Urothelium cell line (cell line): ENCODE data around the gene CST4.
A peak's percentile ranks its signal among the peaks of the same experiment; 100 is the strongest.
"Not testable (repeated sequence)": the region's sequence is repeated elsewhere in the genome, so short reads cannot be mapped to it uniquely, and the experiment has no call there.

Experiments
- DNase-seq: peaks from one replicate; pipeline ENCODE4 v3.0.0; 2011; ENCODE audit warnings: low spot score, mixed read lengths
- FAIRE-seq: peaks from 2 replicates; lab custom pipeline; 2011; peaks lifted over from hg19 to GRCh38; lab: Jason Lieb, UNC

CST4 gene, protein sequence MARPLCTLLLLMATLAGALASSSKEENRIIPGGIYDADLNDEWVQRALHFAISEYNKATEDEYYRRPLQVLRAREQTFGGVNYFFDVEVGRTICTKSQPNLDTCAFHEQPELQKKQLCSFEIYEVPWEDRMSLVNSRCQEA

DNA sequence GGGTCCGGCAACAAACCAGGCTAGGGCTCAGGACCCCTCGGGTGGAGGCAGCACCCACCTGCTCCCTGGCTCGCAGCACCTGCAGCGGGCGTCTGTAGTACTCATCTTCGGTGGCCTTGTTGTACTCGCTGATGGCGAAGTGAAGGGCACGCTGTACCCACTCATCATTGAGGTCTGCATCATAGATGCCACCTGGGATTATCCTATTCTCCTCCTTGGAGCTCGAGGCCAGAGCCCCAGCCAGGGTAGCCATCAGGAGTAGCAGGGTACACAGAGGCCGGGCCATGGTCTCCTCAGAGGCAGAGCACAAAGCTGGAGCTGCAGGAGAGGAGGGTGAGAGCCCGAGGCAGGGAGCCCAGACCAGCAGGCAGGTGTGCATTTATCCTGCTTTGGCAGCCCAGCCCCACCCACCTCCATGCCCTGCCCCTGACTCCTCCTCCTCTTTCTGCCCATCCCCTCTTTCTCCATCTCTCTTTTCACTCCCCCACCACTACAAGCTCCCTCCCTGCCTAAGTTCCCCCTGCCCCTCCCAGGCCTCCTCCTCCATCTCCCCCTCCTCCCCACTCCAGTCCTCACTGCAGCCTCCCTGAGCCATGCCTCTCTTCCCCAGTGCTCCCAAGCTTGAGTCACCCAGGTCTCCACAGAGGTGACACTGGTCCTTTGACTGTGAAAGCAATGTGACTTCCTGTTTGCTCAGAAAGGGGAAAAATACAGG is at the start of gene CST4:
Gene CST4 (minus strand): TSS at position 355 of the 715 bp plus-strand sequence. CDS start 69 bp downstream, at position 286.
- not testable (repeated sequence) for FAIRE-seq, DNase-seq

DNA sequence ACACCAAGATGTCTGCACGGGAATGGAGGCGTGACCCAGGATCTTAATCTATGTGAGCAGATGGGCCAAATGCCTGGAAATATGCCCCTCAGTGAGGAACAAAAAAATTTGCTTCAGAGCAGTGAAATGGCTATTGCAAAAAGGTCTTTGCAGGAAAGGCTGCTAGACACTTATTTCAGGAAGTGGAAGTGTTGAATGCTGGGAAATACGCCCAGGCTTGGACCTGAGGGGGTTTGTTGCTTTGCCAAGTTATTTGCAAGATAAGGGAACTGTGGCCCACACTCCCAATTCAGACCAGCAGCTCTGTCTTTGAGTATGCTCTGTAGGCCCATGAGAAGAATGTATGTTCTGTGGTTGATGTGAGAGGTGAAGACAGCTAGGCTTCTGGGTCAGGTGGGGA is 46.6 kb upstream of the CST4 start:
- not testable (repeated sequence) for DNase-seq, FAIRE-seq

DNA sequence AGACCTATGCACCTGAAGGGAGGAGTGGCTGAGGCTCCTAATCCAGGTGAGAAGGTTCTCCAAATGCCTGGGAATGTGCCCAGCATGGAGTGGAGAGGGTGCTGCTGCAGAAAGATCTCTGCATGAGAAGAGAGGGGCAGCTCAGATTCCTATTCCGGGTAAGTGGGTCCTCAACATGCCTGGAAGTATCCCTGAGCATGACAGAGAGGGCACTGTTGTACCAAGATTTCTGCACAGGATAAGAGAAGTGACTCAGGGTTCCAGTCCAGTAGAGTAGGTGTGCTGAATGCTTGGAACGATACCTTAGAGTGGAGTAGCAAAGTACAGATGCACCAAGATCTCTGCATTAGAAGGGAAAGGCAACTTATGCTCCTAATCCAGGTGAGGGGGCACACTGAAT is 46.1 kb upstream of the CST4 start:
- not testable (repeated sequence) for DNase-seq, FAIRE-seq

DNA sequence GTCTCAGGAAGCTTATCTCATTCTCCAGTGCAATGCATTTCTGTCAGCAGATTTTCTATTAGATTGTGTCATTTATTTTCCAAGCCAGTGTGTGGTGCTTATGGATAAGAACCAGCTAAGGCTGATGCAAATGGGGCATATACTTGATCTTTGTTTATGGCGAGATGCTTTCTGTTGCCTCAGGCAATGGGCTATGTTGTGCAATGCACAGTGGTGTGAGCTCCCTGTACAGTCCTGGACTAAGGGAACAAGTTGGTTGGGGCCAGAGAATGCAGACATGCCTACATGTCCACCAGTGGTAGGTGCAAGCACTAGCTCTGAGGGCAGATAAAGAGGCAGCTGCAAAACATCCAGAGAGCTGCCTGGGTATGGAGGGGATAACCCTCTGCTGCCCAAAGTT is 45.6 kb upstream of the CST4 start:
- FAIRE-seq: peak; percentile 71
- DNase-seq: not testable (repeated sequence)

DNA sequence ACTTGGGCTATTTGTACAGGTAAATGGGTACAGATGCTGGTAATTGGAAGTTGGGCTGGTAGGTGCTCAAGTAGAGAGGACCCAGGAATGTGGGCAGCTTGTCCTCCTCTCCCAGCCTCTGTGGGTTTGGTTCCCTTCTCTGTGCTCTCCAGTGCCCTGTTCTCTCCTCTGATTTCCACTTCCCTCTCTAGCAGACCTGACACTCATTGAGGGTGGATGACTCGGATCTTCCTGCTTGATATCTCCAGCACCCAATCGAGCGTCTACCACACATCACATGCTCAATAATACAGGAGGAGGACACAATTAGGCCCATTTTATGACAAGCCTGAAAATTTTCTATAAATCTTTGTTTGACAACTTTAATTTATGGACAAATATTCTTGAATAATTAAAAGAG is 38.2 kb upstream of the CST4 start:
- no peak for FAIRE-seq
- no peak for DNase-seq

DNA sequence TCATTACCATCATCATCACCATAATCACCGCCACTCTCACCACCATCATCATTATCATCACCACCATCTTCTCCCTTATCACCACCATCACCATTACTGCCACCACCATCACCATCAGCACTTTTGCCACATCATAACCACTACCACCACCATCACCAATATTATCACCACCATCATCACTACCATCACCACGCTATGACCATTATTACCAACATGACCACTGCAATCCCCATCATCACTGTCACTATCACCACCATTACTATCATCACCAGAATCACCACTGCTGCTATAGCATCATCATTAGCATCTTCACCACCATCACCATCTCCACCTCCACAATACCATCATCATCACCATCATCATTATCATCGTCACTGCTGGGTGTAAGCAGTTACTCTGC is 36.3 kb upstream of the CST4 start:
- FAIRE-seq (peak; percentile 74), DNase-seq (no peak)

DNA sequence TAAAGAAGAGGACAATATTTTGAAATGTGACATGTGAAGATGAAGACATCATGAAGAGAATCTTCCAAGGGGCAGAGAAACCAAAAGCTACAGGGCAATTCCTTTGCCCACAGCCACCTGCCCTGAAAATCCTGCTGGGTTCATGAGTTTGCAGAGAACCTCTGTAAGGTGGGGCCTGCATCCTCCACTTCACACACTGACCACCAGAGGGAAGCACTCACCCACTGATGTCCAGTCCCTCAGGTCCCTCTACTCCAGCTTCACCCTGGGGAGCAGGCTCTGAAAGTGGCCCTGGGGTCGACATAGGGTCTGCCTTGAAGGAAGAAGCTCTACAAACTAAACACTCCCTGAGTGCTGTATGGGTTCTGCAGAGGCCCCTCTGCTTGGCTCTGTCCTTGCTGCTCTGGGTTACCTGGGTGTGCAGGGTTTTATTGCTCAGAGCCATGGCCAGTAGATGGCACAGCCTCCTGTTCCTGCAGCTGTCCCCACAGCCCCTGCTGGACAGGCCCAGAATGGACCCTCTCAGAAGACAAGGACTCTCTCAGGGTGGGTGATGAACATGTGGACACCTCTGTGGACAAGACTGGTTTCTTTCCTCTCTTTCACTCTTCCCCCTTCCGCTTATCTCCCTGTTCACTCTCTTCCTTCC is 34.9 kb upstream of the CST4 start:
- DNase-seq, FAIRE-seq: not testable (repeated sequence)

DNA sequence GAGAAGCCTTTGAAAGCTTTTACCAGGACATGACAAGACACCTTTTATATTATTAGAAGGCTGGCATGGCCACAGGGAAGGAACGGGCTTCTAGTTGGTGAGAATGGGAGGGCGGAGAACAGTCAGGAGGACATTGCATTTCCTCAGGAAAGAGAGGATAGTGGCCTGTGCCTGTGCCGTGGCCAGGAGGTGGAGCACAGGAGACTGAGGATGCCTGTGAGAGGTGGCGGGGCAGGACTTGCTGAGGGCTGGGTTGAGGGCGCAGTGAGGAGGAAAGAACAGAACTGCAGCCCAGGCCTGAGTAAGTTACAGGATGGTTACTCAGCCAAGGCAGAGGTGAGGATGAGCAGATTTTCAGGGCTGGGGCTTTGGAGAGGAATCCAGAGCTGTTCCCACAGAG is 34.0 kb upstream of the CST4 start:
- FAIRE-seq: peak; percentile 9

DNA sequence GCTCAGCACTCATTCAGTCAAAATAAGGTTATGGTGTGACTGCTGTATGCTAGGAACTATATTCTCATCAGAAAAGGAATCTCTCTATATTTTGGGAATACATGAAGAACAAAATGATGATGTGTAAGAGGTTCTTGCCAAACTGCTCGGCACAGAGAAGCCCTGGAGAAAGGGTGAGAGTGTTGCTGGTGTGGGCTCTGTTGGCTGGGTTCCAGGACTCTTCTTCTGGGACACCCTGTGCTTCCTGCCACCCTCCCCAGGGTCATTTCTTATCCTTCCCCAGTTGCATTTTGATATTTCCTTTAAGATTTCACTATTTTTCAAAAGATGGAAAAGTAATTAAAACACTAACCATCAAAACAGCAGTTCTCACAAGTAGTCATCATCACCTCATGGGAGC is 33.1 kb upstream of the CST4 start:
- no peak for FAIRE-seq
- no peak for DNase-seq

More for the DNA sequence above, 34.0 kb upstream of the CST4 start:
- not testable (repeated sequence) for DNase-seq

DNA sequence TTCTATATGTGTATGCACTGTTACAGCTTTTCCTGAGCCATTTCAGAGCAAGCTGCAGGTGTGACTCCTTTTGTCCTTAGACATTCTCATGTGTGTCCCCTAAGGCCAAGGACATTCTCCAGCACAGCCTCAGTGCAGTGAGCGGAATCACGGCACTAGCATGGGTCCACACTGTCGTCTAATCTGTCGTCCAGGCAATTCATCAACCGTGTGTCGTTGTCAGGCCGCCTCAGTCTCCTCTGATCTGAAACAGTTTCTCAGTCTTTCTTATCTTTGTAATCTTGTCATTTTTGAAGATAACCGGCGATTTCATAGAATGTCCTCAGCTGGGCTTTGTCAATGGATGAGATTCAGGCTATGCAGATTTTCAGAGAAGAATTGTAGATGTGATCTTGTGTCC is 30.5 kb upstream of the CST4 start:
- not testable (repeated sequence) for DNase-seq, FAIRE-seq

DNA sequence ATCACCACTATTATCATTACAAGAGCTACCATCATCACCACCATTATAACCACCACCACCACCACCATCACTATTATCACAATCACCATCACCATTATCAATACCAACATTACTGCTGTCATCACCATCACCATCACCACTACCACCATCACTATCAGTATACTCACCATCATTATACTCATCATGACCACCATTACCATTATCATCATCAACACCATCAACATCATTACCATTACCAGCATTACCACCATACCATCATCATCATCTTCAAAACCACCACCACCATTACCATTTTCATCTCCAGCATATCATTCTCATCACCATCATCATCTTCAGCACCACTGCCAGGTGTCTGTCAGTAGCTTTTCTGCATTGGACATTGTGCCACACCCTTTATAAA is 22.9 kb upstream of the CST4 start:
- DNase-seq: not testable (repeated sequence)
- peak; percentile 81 for FAIRE-seq

DNA sequence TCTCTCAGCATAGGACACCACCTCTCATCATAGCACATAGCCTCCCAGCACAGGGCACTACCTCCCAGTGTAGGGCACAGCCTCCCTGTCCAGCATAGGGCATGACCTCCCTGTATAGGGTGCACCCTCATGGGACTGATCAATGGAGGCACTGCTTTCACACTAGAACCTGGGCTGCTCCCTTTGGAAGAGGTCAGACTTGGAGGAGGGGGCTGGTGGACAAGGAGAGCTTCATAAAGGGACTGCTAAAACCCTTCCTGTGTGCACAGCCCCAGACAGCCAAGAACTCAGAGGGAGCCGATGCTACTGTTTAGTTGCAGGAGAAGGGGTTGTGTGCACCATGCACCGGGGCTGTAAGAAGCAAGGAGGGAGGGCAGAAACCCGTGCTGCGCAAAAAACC is 21.9 kb upstream of the CST4 start:
- DNase-seq (no peak), FAIRE-seq (no peak)

DNA sequence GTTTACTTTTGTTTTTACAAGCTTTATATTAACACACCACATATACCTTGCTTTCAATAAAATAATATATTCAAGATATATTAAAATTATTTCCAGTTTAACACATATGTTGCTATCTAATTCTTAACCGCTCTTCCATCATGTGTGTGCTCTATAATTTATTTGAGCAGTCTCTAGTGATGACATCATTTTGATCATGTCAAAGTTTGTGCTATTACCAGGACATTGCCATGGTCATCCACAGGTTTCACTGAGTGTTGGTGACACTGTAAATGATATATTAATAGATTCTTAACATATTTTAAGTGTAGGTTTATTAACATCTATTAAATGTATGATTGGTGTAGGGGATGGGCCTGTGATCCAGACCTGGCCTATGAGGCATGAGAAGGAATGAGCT is 17.1 kb upstream of the CST4 start:
- DNase-seq (no peak), FAIRE-seq (no peak)

DNA sequence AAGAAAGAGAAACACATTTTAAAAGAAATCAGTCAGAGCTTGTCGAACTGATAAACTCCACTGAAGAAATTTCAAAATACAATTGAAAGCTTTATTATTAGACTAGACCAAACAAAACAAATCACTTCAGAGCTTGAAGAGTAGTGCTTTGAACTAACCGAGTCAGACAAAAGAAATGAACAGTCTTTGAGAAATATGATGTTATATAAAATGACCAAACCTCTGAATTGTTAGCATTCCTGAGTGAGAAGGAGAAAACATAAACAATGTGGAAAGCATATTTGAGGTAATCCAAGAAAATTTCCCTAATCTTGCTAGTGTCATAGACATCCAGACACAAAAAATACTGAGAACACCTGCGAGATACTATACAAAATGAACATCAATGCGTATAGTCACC is 13.2 kb upstream of the CST4 start:
- no peak for DNase-seq
- FAIRE-seq: no peak

DNA sequence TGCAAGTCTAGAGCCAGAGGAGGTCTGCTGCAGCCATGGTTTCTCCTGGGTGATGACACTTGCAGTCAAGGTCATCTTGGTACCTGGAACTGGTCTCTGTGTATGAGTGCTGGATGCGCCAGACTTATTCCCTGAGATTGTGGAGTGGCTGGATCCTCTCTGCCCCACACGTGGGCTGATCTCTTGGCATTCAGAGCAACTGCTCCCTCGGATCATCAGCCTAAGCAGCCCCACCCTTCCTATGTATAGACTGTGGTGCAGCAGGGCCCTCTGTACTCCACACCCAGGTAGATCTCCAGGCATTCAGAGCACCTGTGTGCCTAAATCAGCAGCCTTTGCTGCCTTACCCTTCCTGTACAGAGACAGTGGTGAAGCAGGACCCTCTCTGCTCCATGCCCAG is 12.1 kb upstream of the CST4 start:
- no peak for FAIRE-seq
- no peak for DNase-seq

DNA sequence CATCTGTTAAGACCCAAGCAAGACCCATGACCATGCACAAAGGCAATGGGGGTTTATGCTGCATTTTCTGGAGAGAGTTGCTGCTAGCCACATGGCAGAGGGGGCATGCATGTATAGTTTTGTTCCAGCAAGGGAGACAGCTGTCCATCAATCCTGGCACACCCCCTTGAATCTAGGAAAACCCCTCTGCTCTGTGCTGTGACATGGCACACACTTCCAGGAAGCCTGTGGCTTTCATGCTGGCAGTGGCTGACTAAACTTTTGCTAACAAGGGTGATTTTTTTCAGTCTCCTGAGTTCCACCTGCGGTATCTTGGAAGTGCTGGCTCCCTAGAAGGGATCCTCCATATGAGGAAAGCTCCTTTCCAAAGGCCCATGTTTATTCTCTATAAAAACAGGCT is 9.1 kb upstream of the CST4 start:
- FAIRE-seq (no peak), DNase-seq (no peak)

DNA sequence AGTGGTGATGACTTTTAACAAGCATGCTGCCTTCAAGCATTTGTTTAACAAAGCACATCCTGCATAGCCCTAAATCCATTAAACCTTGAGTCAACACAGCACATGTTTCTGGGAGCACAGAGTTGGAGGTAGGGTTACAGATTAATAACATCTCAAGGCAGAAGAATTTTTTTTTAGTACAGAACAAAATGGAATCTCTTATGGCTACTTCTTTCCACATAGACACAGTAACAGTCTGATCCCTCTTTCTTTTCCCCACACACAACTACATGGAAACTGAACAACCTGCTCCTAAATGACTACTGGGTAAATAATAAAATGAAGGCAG is 6.2 kb upstream of the CST4 start:
- not testable (repeated sequence) for FAIRE-seq, DNase-seq

DNA sequence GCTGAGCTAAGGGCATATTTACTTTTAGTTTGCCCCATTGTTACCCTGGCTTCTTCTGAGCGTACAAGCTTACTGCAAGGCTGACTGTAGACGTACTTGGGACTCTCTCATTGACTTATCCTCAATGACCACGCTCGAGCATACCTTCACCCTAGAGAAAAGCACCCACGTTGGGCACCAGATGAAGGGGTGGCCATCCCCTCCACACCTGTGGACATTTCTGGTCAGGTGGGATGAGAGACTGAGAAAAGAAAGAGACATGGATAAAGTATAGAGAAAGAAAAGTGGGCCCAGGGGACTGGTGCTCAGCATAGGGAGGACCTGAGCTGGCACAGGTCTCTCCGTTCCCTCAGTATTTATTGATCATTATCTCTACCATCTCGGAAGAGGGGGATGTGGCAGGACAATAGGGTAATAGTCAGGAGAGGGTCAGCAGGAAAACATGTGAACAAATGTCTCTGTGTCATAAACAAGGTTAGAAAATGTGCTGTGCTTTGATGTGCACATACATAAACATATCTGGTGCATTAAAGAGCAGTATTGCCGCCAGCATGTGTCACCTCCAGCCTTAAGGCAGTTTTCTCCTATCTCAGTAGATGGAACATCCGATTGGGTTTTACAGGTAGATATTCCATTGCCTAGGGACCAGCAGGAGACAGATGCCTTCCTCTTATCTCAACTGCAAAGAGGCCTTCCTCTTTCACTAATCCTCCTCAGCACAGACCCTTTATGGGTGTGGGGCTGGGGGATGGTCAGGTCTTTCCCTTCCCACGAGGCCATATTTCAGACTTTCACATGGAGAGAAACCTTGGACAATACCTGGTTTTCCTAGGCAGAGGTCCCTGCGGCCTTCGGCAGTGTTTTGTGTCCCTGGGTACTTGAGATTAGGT is 5.6 kb upstream of the CST4 start:
- not testable (repeated sequence) for DNase-seq, FAIRE-seq

DNA sequence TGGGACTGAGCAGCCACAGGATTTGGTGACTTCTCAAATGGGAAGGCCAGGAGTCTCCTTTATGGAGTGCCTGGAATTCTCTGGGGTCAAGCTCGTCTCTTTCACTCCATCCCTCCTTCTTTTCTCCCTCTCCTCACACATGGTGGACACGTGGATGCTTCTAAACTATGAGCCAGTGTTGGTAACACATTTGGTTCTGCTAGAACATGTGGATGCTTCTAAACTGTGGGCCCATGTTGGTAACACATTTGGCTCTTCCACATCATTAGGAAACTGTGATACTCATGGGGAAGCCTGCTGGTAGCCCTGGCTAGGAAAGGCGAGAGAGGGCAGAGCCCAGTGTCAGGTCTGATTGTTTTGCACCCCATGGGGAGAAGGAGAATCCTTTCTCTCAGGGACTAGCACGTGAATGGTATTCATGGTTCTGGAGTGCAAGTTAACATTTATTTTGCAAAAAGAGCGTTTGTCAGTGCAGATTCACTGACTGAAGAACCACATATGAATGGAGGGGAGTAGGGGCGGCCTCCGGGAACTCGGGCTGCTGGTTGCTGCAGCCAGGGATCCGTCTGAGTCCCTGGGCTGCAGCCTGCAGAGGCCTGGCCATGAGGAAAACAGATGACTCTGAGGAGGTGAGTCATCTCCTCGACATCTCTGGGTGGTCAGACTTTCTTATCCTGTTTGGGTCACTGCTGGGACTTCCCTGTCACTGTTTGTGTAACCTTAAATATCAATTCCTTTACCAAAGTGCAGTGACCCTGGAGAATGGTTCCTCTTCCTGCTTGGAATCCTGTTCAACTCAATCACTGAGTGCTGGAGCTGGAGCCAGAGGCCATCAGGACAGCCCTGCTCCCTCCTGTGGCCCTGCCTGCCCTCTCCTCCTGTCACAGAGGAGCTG is 4.1 kb upstream of the CST4 start:
- FAIRE-seq: not testable (repeated sequence)
- peak; percentile 29 for DNase-seq

DNA sequence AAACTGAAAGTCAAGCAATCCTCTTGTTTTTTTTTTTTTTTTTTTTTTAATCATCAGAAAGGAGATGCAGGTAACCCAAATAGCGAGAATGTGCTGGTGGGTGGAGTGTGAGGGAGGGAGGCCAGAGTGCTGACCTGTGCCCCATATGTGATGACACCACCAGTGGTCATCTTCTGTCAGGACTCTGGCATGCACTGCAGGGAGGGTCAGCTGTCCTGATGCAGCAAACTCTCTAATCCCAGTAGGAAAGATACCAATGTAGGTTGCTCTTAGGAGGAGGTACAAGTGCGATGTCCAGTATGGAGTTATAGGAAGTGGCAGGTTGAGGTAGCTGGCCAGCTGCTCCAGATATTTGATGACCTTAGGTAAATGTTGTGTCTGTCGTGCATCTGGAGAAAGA is 2.8 kb upstream of the CST4 start:
- FAIRE-seq (peak; percentile 58), DNase-seq (no peak)
